Measurements from ENCODE around the gene NFASC. TPM values are rescaled to one million over a fixed set of nuclear protein-coding genes. Genes with fewer than 3 reads are reported as not detected.

Gene NFASC
- total RNA-seq, 4 donors from 2014 or later = 6.3 to 15.1 (median 11.7) TPM

GRCh38 chr1:204997591-204998355, 127.1 kb downstream of the NFASC start:
- 74 to 78% methylated on average over 7 to 12 of the region's 16 CpGs for WGBS, 2 donors
- Histone ChIP-seq H3K4me1 (peaks cover 0 to 10% (median 0%) of the 10 kb centered on the region in 3 donors), H3K36me3 (no peaks in the 10 kb centered on the region), H3K27me3 (peaks cover 0 to 27% (median 0%) of the 10 kb centered on the region in 4 donors), H3K4me3 (no peak overlapping the region), H3K27ac (peak overlapping the region in 2 of 4 donors; percentile 45 to 52), H3K9me3 (no peaks in the 10 kb centered on the region)
- DNase-seq = no peak
- intact Hi-C loops (cut with DNase I) = loop anchor here (10.0 kb wide), 1 partner anchor 247 kb away; no protein-coding TSS in a partner anchor
- TF ChIP-seq CTCF (IDR thresholded peaks at IDR 0.05) = no peak
- no peak for TF ChIP-seq POLR2A (IDR thresholded peaks at IDR 0.05)

- intact Hi-C loops (cut with DNase I) = no loop called here
- no peak for DNase-seq
- H3K9me3 ChIP-seq = no peaks in the 10 kb centered on the region
- no peak overlapping the region for H3K4me3 ChIP-seq
- peaks cover 0 to 35% (median 0%) of the 10 kb centered on the region in 4 donors for H3K27me3 ChIP-seq
- no peak overlapping the region for H3K27ac ChIP-seq
- H3K4me1 ChIP-seq = peaks cover 0 to 21% (median 0%) of the 10 kb centered on the region in 3 donors
- no peaks in the 10 kb centered on the region for H3K36me3 ChIP-seq
- WGBS, 2 donors = 96 to 100% methylated on average over 13 to 14 of the region's 14 CpGs
- TF ChIP-seq CTCF (IDR thresholded peaks at IDR 0.05) (no peak), POLR2A (IDR thresholded peaks at IDR 0.05) (no peak)
Measured at GRCh38 chr1:205001162-205001561, 130.5 kb downstream of the NFASC start.

GRCh38 chr1:205002705-205003104, 132.0 kb downstream of the NFASC start:
- Histone ChIP-seq H3K9me3 (no peaks in the 10 kb centered on the region), H3K4me3 (no peak overlapping the region), H3K27me3 (peaks cover 0 to 41% (median 0%) of the 10 kb centered on the region in 4 donors), H3K27ac (no peak overlapping the region), H3K36me3 (no peaks in the 10 kb centered on the region), H3K4me1 (peaks cover 0 to 14% (median 0%) of the 10 kb centered on the region in 3 donors)
- no peak for TF ChIP-seq CTCF (IDR thresholded peaks at IDR 0.05)
- TF ChIP-seq POLR2A (IDR thresholded peaks at IDR 0.05) = no peak
- 65 to 86% methylated on average over 4 to 5 of the region's 7 CpGs for WGBS, 2 donors
- no peak for DNase-seq
- intact Hi-C loops (cut with DNase I) = no loop called here

- H3K9me3 ChIP-seq = no peaks in the 10 kb centered on the region
- peak overlapping the region in 1 of 4 donors; percentile 2 for H3K27ac ChIP-seq
- TF ChIP-seq CTCF (IDR thresholded peaks at IDR 0.05) (no peak), POLR2A (IDR thresholded peaks at IDR 0.05) (no peak)
- H3K27me3 ChIP-seq = peaks cover 0 to 36% (median 0%) of the 10 kb centered on the region in 4 donors
- no peak overlapping the region for H3K4me3 ChIP-seq
- no peak for DNase-seq
- H3K4me1 ChIP-seq = peaks cover 0 to 10% (median 0%) of the 10 kb centered on the region in 3 donors
- H3K36me3 ChIP-seq = no peaks in the 10 kb centered on the region
- WGBS, 2 donors = 26 to 46% methylated on average over 6 to 7 of the region's 10 CpGs
- intact Hi-C loops (cut with DNase I) = no loop called here
Measured at GRCh38 chr1:205003358-205004131, 132.9 kb downstream of the NFASC start.

GRCh38 chr1:205004351-205004750, 133.7 kb downstream of the NFASC start:
- Histone ChIP-seq H3K27me3 (peaks cover 0 to 36% (median 0%) of the 10 kb centered on the region in 4 donors), H3K4me1 (peaks cover 0 to 10% (median 0%) of the 10 kb centered on the region in 3 donors), H3K4me3 (no peak overlapping the region), H3K9me3 (no peaks in the 10 kb centered on the region), H3K27ac (no peak overlapping the region), H3K36me3 (no peaks in the 10 kb centered on the region)
- no peak for TF ChIP-seq CTCF (IDR thresholded peaks at IDR 0.05)
- no peak for TF ChIP-seq POLR2A (IDR thresholded peaks at IDR 0.05)
- WGBS, 2 donors = 28 to 45% methylated on average over 3 of the region's 3 CpGs
- no peak for DNase-seq
- intact Hi-C loops (cut with DNase I) = no loop called here
